A549 (cell line): ENCODE data around the gene RASSF4. TPM values are rescaled to one million over a fixed set of nuclear protein-coding genes. Genes with fewer than 3 reads are reported as not detected.

Source experiments
- ATAC-seq, 2 experiments: fragments of 200-7000 bp in 1 of 2; fragments of >200 bp in 1 of 2; cut with Nextera tagmentation in 1 of 2; cut with Tn5 transposase in 1 of 2; 3 replicates each; pipeline versions ENCODE4 v1.8.0 to v1.9.1; 2018 to 2020; ENCODE audit warnings: mild to moderate bottlenecking in 1 of 2, moderate library complexity in 1 of 2
- CTCF ChIA-PET: fragments of 300-600 bp; sonication (Branson Sonifier 250); formaldehyde crosslinking; extraction: SDS; loops from one replicate; lab custom pipeline; 2021; ENCODE audit warnings: antibody characterized with exemption, inconsistent platforms; lab: Yijun Ruan, JAX
- POLR2A ChIA-PET: fragments of 350-600 bp; formaldehyde crosslinking; extraction: SDS; loops from one replicate; lab custom pipeline; 2021; ENCODE audit warnings: antibody characterized with exemption, inconsistent platforms; lab: Yijun Ruan, JAX
- DNase-seq, 2 experiments: peaks; one replicate each; pipeline versions ENCODE4 v3.0.0 to v3.0.0-alpha.2; 2011 to 2016; ENCODE audit warnings: low read depth in 1 of 2, low spot score in 1 of 2
- FAIRE-seq: peaks from 2 replicates; lab custom pipeline; 2011; peaks lifted over from hg19 to GRCh38; lab: Jason Lieb, UNC
- H3K27ac ChIP-seq, 2 experiments: fragments of >200 bp; sonication (Bioruptor Twin); formaldehyde crosslinking; 3 replicates each; pipeline ENCODE4 v1.5.1; 2016 to 2017
- H3K4me1 ChIP-seq: fragments of >200 bp; sonication (Bioruptor Twin); formaldehyde crosslinking; 3 replicates; pipeline ENCODE4 v1.6.1; 2016
- H3K4me2 ChIP-seq: fragments of >200 bp; sonication (Bioruptor Twin); formaldehyde crosslinking; 3 replicates; pipeline ENCODE4 v1.6.1; 2016
- H3K4me3 ChIP-seq: fragments of >200 bp; sonication (Bioruptor Twin); formaldehyde crosslinking; 3 replicates; pipeline ENCODE4 v1.5.1; 2016
- H3K9me3 ChIP-seq: fragments of >200 bp; sonication (Bioruptor Twin); formaldehyde crosslinking; 3 replicates; pipeline ENCODE4 v1.6.1; 2016
- ATOH8 ChIP-seq: fragments of 250-450 bp; sonication (Bioruptor Pico); IDR thresholded peaks from 2 replicates; pipeline ENCODE4 v1.5.0; 2020; ENCODE audit warnings: low read depth, mild to moderate bottlenecking, moderate library complexity
- BCL3 ChIP-seq: fragments of >200 bp; sonication (Bioruptor Twin); formaldehyde crosslinking; IDR thresholded peaks from 3 replicates; pipeline ENCODE4 v1.6.1; 2016
- CHD4 ChIP-seq: fragments of 200-600 bp; sonication (generic); IDR thresholded peaks from 2 replicates; pipeline ENCODE4 v1.6.1; 2016; ENCODE audit warnings: antibody characterized with exemption, mild to moderate bottlenecking, borderline replicate concordance
- CTCF ChIP-seq: fragments of >200 bp; sonication (Bioruptor Twin); formaldehyde crosslinking; IDR thresholded peaks from 3 replicates; pipeline ENCODE4 v1.5.1; 2016
- E2F6 ChIP-seq: IDR thresholded peaks from 2 replicates; pipeline ENCODE4 v1.6.1; 2012; ENCODE audit warnings: low read depth, borderline replicate concordance
- GATA3 ChIP-seq: IDR thresholded peaks from 2 replicates; pipeline ENCODE4 v1.6.1; 2012; ENCODE audit warnings: borderline replicate concordance
- HES2 ChIP-seq: fragments of >200 bp; sonication (Bioruptor Twin); formaldehyde crosslinking; IDR thresholded peaks from 2 replicates; pipeline ENCODE4 v1.6.1; 2016
- HEYL ChIP-seq: fragments of 250-450 bp; sonication (Bioruptor Pico); IDR thresholded peaks from 2 replicates; pipeline ENCODE4 v1.8.0; 2021; ENCODE audit warnings: mild to moderate bottlenecking, moderate library complexity
- HOXB5 ChIP-seq: fragments of 250-450 bp; sonication (Bioruptor Pico); IDR thresholded peaks from 2 replicates; pipeline ENCODE4 v1.5.0; 2020; ENCODE audit warnings: mild to moderate bottlenecking, moderate library complexity
- MAX ChIP-seq: IDR thresholded peaks from 2 replicates; pipeline ENCODE4 v1.6.1; 2012
- RCOR1 ChIP-seq: fragments of 150-350 bp; IDR thresholded peaks from 2 replicates; pipeline ENCODE4 v1.6.1; 2014; ENCODE audit warnings: antibody characterized with exemption, low read length, low read depth
- RNF2 ChIP-seq: fragments of 200-600 bp; sonication (generic); IDR thresholded peaks from 2 replicates; pipeline ENCODE4 v1.6.1; 2016; ENCODE audit warnings: low read depth, mild to moderate bottlenecking, antibody characterized with exemption, moderate library complexity, borderline replicate concordance
- TFCP2L1 ChIP-seq: fragments of 250-450 bp; sonication (Bioruptor Pico); IDR thresholded peaks from 2 replicates; pipeline ENCODE4 v1.5.0; 2021; ENCODE audit warnings: mild to moderate bottlenecking
- TP53 ChIP-seq: fragments of 250-450 bp; sonication (Bioruptor Pico); IDR thresholded peaks from 2 replicates; pipeline ENCODE4 v1.5.0; 2021; ENCODE audit warnings: mild to moderate bottlenecking, moderate library complexity
- ZC3H11A ChIP-seq: fragments of 450-650 bp; IDR thresholded peaks from 2 replicates; pipeline ENCODE4 v1.6.1; 2014; ENCODE audit warnings: antibody characterized with exemption, mild to moderate bottlenecking
- ZSCAN20 ChIP-seq: fragments of 250-450 bp; sonication (Bioruptor Pico); IDR thresholded peaks from 2 replicates; pipeline ENCODE4 v1.8.0; 2022; ENCODE audit warnings: mild to moderate bottlenecking, moderate library complexity
- WGBS: methylation state at CpG from one replicate; pipeline ENCODE4 v1.1.6; 2017; ENCODE audit errors: missing lambda C conversion rate; 5-methylcytosine and 5-hydroxymethylcytosine counted together
- polyA plus RNA-seq, 4 experiments: library from polyadenylated mRNA; depleted of rRNA in 3 of 4; stranded (reverse); fragments of >200 nt; fragmentation: RNase III in 1 of 4; extraction: RNeasy Plus Mini Kit Qiagen cat#74134 plus additional on column Dnase treatment in 1 of 4; gene quantifications; 2 replicates in 3 of 4; 3 replicates in 1 of 4; pipeline ENCODE4 v1.2.3, GENCODE V29; 2011 to 2017

The RASSF4 gene
- polyA plus RNA-seq, 2 of the 4 experiments (the other 2 are of a cell fraction) = 1.9 to 2.2 TPM

- H3K27ac ChIP-seq = no peak overlapping the region
- no peak overlapping the region for H3K4me3 ChIP-seq
- POLR2A ChIA-PET = interaction anchor here (2.8 kb wide), 1 partner anchor 9 kb away, joined by 13 read pairs; the partner anchor contains the start of gene RASSF4
- WGBS = 81% methylated on average over 10 of the region's 10 CpGs
- H3K4me1 ChIP-seq = no peaks in the 10 kb centered on the region
- no peak for DNase-seq
- no peaks in the 10 kb centered on the region for H3K9me3 ChIP-seq
- TF ChIP-seq BCL3 (no peak), HES2 (no peak), MAX (no peak)
- TF ChIP-seq, all 56 proteins: peak for 0
- no peak for FAIRE-seq
- no peak overlapping the region for H3K4me2 ChIP-seq
- CTCF ChIA-PET = interaction anchor here (0.6 to 1.9 kb wide), 8 partner anchors 11 to 1530 kb away, joined by 3 to 9 read pairs (median 4); no protein-coding TSS in a partner anchor
- no peak for ATAC-seq
These were observed 9.0 kb upstream of the RASSF4 start for GRCh38 chr10:44950326-44951225.

- FAIRE-seq (no peak), ATAC-seq (no peak), DNase-seq (no peak)
- no peak overlapping the region for H3K4me2 ChIP-seq
- H3K4me1 ChIP-seq = no peaks in the 10 kb centered on the region
- H3K4me3 ChIP-seq = no peak overlapping the region
- 77% methylated on average over 7 of the region's 7 CpGs for WGBS
- TF ChIP-seq CTCF (no peak), HOXB5 (CRISPR knock-in tag) (no peak), HEYL (CRISPR knock-in tag) (no peak), ZC3H11A (no peak), RCOR1 (no peak), TP53 (CRISPR knock-in tag) (no peak), GATA3 (no peak), ZSCAN20 (CRISPR knock-in tag) (no peak), E2F6 (no peak), TFCP2L1 (CRISPR knock-in tag) (no peak), CHD4 (no peak), RNF2 (no peak), ATOH8 (CRISPR knock-in tag) (no peak), MAX (no peak)
- H3K9me3 ChIP-seq = no peaks in the 10 kb centered on the region
- POLR2A ChIA-PET = no interaction called here
- CTCF ChIA-PET = interaction anchor here (1.1 to 1.9 kb wide), 3 partner anchors 16 to 87 kb away, joined by 3 to 7 read pairs (median 5); no protein-coding TSS in a partner anchor
- no peak overlapping the region for H3K27ac ChIP-seq
These were observed 7.9 kb upstream of the RASSF4 start for GRCh38 chr10:44951576-44952226.
